GM12872 (cell line): ENCODE measurements around the gene CDKAL1.

Source experiments
- CTCF ChIP-seq: IDR thresholded peaks from 3 replicates; pipeline ENCODE4 v1.5.1; 2011; ENCODE audit warnings: low read depth, mild to moderate bottlenecking, low read length, moderate library complexity; ENCODE audit not compliant: insufficient read depth

The CDKAL1 gene

GRCh38 chr6:21277601-21278374, 743.5 kb downstream of the CDKAL1 start:
- no peak for TF ChIP-seq CTCF

GRCh38 chr6:21278375-21278745, 744.1 kb downstream of the CDKAL1 start:
- TF ChIP-seq CTCF: no peak

- no peak for TF ChIP-seq CTCF
Observed at GRCh38 chr6:21279619-21280018, 745.4 kb downstream of the CDKAL1 start.

- TF ChIP-seq CTCF: no peak
Observed at GRCh38 chr6:21281366-21281765, 747.1 kb downstream of the CDKAL1 start.
